MCF 10A (cell line): ENCODE results near the gene NUCB2. TPM values are rescaled to one million over a fixed set of nuclear protein-coding genes. Genes with fewer than 3 reads are reported as not detected.

Experiments
- BruUV-seq: library from RNA; stranded (reverse); fragments of 400-500 nt; replicated peaks from 2 replicates; lab custom pipeline; 2021; lab: Mats Ljungman, UMichigan
- CTCF ChIA-PET: fragments of 300-600 bp; sonication (Branson Sonifier 250); formaldehyde crosslinking; extraction: SDS; loops from one replicate; lab custom pipeline; 2021; ENCODE audit warnings: antibody characterized with exemption, inconsistent platforms; lab: Yijun Ruan, JAX
- POLR2A ChIA-PET: fragments of 300-600, 350-650 bp; sonication (Branson Sonifier 250); formaldehyde crosslinking; extraction: SDS; loops from one replicate; lab custom pipeline; 2020; ENCODE audit warnings: antibody characterized with exemption, inconsistent platforms; lab: Yijun Ruan, JAX
- DNase-seq: peaks from one replicate; pipeline ENCODE4 v3.0.0-alpha.2; 2018; ENCODE audit not compliant: unreplicated experiment
- H3K27ac Mint-ChIP-seq: one replicate; pipeline ENCODE4 v1.8.0; 2022; ENCODE audit warnings: mild to moderate bottlenecking, low read depth, mixed read lengths; ENCODE audit not compliant: unreplicated experiment
- H3K27me3 Mint-ChIP-seq: one replicate; pipeline ENCODE4 v1.8.0; 2022; ENCODE audit warnings: mixed read lengths; ENCODE audit not compliant: insufficient read depth, unreplicated experiment
- H3K36me3 Mint-ChIP-seq: one replicate; pipeline ENCODE4 v1.8.0; 2022; ENCODE audit warnings: mild to moderate bottlenecking, moderate library complexity, mixed read lengths; ENCODE audit not compliant: insufficient read depth, unreplicated experiment
- H3K4me1 Mint-ChIP-seq: one replicate; pipeline ENCODE4 v1.8.0; 2022; ENCODE audit warnings: mixed read lengths; ENCODE audit not compliant: insufficient read depth, unreplicated experiment
- H3K4me3 Mint-ChIP-seq: one replicate; pipeline ENCODE4 v1.8.0; 2022; ENCODE audit warnings: mild to moderate bottlenecking, moderate library complexity, mixed read lengths; ENCODE audit not compliant: unreplicated experiment
- H3K9me3 Mint-ChIP-seq: one replicate; pipeline ENCODE4 v1.8.0; 2022; ENCODE audit warnings: mixed read lengths; ENCODE audit not compliant: unreplicated experiment
- intact Hi-C: fragments of 100-400 bp; cut with micrococcal nuclease; formaldehyde crosslinking; loops from 2 replicates; pipeline ENCODE4 v1.14.1; 2022
- total RNA-seq: library from RNA; stranded (reverse); gene quantifications from 2 replicates; pipeline ENCODE4 v1.2.3, GENCODE V29; 2022
- TF ChIP-seq, protein P1 (sequence below): fragments of 200-600 bp; IDR thresholded peaks from one replicate; pipeline ENCODE4 v1.8.0; 2022; ENCODE audit warnings: antibody characterized with exemption, mild to moderate bottlenecking; ENCODE audit not compliant: unreplicated experiment

NUCB2 gene
- total RNA-seq, 1 experiment from 2014 or later, result 89.4 TPM

- no peak for DNase-seq
- Mint-ChIP-seq H3K4me1 (peaks cover 5% of the 10 kb centered on the region), H3K27me3 (no peaks in the 10 kb centered on the region), H3K36me3 (peaks cover 4% of the 10 kb centered on the region), H3K27ac (no peak overlapping the region), H3K4me3 (peak overlapping the region; percentile 75), H3K9me3 (no peaks in the 10 kb centered on the region)
- ChIA-PET CTCF (interaction anchor here (0.7 kb wide), 1 partner anchor 380 kb away, joined by 3 read pairs; no protein-coding TSS in a partner anchor), POLR2A (no interaction called here)
- BruUV-seq, result no TSS peak
- TF ChIP-seq, protein P1, sequence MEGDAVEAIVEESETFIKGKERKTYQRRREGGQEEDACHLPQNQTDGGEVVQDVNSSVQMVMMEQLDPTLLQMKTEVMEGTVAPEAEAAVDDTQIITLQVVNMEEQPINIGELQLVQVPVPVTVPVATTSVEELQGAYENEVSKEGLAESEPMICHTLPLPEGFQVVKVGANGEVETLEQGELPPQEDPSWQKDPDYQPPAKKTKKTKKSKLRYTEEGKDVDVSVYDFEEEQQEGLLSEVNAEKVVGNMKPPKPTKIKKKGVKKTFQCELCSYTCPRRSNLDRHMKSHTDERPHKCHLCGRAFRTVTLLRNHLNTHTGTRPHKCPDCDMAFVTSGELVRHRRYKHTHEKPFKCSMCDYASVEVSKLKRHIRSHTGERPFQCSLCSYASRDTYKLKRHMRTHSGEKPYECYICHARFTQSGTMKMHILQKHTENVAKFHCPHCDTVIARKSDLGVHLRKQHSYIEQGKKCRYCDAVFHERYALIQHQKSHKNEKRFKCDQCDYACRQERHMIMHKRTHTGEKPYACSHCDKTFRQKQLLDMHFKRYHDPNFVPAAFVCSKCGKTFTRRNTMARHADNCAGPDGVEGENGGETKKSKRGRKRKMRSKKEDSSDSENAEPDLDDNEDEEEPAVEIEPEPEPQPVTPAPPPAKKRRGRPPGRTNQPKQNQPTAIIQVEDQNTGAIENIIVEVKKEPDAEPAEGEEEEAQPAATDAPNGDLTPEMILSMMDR, result no peak
- intact Hi-C loops, result loop anchor here (5.0 kb wide), 2 partner anchors 74 to 274 kb away; partner anchors contain the start of genes NUCB2 and RPS13
Measured at GRCh38 chr11:17351172-17351509, 74.6 kb downstream of the NUCB2 start.

GRCh38 chr11:17351510-17352176 is 75.1 kb downstream of the NUCB2 start, which contains the start of gene NCR3LG1:
Gene NCR3LG1 (plus strand): TSS chr11:17351800. CDS start chr11:17351970, 170 bp downstream.
- DNase-seq, result peak; percentile 58
- ChIA-PET CTCF (interaction anchor here (0.6 to 0.8 kb wide), 2 partner anchors 116 to 187 kb away, joined by 3 to 4 read pairs; no protein-coding TSS in a partner anchor), POLR2A (interaction anchor here (0.7 to 4.1 kb wide), 2 partner anchors 67 to 144 kb away, joined by 3 to 32 read pairs; partner anchors contain the start of gene PIK3C2A)
- intact Hi-C loops, result loop anchor here (5.0 kb wide), 2 partner anchors 74 to 274 kb away; partner anchors contain the start of genes NUCB2 and RPS13
- Mint-ChIP-seq H3K27me3 (no peaks in the 10 kb centered on the region), H3K36me3 (peaks cover 4% of the 10 kb centered on the region), H3K27ac (peak within 1 kb of the TSS; percentile 21), H3K9me3 (no peaks in the 10 kb centered on the region), H3K4me3 (peak within 1 kb of the TSS; percentile 75), H3K4me1 (peaks cover 5% of the 10 kb centered on the region)
- no TSS peak for BruUV-seq
- TF ChIP-seq, protein P1, result no peak

- peak overlapping the region; percentile 21 for H3K27ac Mint-ChIP-seq
- POLR2A ChIA-PET, result interaction anchor here (0.5 to 4.1 kb wide), 17 partner anchors 12 to 615 kb away, joined by 3 to 32 read pairs (median 5); partner anchors contain the start of genes C11orf58, NUCB2, PIK3C2A and RPS13
- intact Hi-C loops, result loop anchor here (1.0 to 5.0 kb wide), 3 partner anchors 76 to 276 kb away; partner anchors contain the start of genes NUCB2 and RPS13
Measured at GRCh38 chr11:17352950-17353820, 76.6 kb downstream of the NUCB2 start.

More at GRCh38 chr11:17352950-17353820, 76.6 kb downstream of the NUCB2 start:
- peak overlapping the region; percentile 75 for H3K4me3 Mint-ChIP-seq
- H3K36me3 Mint-ChIP-seq, result peaks cover 10% of the 10 kb centered on the region
- peak; percentile 76 for DNase-seq
- TF ChIP-seq, protein P1, result no peak
- H3K9me3 Mint-ChIP-seq, result no peaks in the 10 kb centered on the region
- TSS peak; percentile 61 for BruUV-seq
- CTCF ChIA-PET, result interaction anchor here (0.5 to 4.6 kb wide), 19 partner anchors 8 to 567 kb away, joined by 3 to 34 read pairs (median 5); no protein-coding TSS in a partner anchor
- H3K27me3 Mint-ChIP-seq, result no peaks in the 10 kb centered on the region
- H3K4me1 Mint-ChIP-seq, result peaks cover 5% of the 10 kb centered on the region
